Measurements from ENCODE around the gene NKD1.
"Not testable (repeated sequence)": the region's sequence is repeated elsewhere in the genome, so short reads cannot be mapped to it uniquely, and the experiment has no call there.

Gene NKD1, protein sequence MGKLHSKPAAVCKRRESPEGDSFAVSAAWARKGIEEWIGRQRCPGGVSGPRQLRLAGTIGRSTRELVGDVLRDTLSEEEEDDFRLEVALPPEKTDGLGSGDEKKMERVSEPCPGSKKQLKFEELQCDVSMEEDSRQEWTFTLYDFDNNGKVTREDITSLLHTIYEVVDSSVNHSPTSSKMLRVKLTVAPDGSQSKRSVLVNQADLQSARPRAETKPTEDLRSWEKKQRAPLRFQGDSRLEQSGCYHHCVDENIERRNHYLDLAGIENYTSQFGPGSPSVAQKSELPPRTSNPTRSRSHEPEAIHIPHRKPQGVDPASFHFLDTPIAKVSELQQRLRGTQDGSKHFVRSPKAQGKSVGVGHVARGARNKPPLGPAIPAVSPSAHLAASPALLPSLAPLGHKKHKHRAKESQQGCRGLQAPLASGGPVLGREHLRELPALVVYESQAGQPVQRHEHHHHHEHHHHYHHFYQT

DNA sequence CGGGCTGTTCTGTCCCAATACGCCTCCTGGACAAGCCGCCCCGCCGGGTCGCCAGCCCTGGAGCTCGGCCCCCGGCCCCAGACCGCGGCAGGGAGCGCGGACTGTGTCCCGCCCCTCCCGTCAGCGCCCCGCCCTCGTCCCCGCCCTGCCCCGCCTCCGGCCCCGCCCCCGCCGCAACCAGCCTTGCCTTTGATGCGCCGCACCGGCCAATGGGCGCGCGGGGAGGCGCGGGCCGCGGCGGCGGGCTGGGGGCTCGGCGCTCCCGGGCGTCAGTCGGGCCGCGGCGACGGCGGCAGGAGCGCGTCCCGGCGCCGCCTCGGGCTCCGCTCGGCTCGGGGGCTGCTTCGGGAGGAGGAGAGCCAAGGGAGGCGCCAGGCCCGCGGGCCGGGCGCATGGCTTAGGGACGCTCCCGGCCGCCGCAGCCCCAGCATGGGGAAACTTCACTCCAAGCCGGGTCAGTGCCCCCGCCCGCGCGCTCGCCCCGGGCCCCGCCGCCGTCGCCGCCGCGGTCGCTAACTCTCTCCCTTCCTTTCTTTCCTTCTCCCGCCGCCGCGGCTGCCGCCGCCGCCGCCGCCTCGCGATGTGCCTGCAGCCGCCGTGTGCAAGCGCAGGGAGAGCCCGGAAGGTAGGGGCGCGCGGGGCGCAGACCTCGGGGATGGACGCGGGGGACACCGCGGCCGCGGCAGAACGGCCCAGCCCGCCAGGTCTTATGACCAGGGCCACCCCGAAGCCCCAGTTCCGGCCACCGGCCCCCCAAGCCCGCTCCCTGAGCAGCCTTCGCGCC, at the start of gene NKD1:
NKD1 (plus strand) TSS at position 272 of the 784 bp plus-strand sequence; CDS start at position 430, 158 bp downstream.
- peak within 1 kb of the TSS; percentile 28 for H3K27ac Mint-ChIP-seq
- peaks cover 14% of the 10 kb centered on the region for H3K27me3 Mint-ChIP-seq
- H3K4me1 Mint-ChIP-seq (ENCODE audit: low read depth): peaks cover 25% of the 10 kb centered on the region
- H3K36me3 Mint-ChIP-seq (ENCODE audit: low read depth): no peaks in the 10 kb centered on the region
- H3K4me3 Mint-ChIP-seq: peak within 1 kb of the TSS; percentile 83
- no peaks in the 10 kb centered on the region for H3K9me3 Mint-ChIP-seq

DNA sequence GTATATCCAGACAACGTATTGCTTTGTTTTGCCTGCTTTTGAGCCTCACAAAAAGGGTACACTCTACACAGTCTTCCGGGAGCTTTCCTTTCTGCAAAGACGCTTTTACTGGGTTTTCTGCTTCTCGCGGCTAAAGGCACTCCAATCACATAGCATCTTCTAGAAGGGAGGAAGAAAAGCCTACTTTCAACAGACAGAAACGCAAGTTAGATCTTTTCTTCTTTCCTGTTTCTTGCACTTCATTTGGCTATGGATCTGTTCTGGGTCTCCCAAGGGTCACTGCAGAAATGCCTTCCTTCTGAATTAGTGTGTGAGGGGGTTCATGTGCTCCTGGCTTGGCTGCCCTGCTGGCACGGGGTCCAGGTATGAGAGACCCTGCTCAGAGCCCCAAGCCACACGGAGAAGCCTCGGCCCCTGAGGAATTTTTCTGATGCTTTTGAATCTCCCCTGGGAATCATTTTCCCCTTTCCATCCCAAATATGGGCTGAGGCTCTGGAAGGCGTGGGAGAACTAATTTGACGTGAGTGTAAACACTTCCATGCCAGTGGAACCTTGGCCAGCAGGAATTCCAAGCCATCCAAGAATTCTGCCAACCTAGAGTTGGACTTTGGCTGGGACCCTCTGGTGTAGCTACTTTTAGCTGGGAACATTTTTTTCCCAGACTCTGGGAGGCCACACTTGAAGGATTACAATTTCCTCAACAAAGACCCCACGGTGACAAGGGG, 49.6 kb upstream of the NKD1 start:
- H3K4me1 Mint-ChIP-seq (ENCODE audit: low read depth): no peaks in the 10 kb centered on the region
- H3K27ac Mint-ChIP-seq: no peak overlapping the region
- no peak overlapping the region for H3K4me3 Mint-ChIP-seq
- H3K9me3 Mint-ChIP-seq: no peaks in the 10 kb centered on the region
- H3K27me3 Mint-ChIP-seq: peaks cover 5% of the 10 kb centered on the region
- no peaks in the 10 kb centered on the region for H3K36me3 Mint-ChIP-seq (ENCODE audit: low read depth)

DNA sequence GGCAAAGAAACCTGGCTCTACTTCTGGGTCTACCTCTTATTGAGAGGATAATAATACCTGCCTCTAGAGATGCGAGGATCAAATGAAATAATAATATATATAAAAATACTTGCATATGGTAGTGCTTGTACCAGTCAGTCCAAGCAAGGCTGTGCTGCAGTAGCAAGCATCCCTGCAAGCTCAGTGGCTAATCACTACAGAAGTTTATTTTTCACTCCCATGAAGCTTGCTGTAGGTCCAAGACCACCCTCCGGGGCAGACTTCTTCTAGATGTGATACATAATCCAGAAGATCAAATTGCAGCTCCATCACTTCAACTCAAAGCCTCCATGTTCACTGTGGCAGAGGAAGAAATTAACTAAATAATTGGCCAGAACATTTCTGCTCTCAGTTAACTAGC, 48.9 kb upstream of the NKD1 start:
- no peak overlapping the region for H3K27ac Mint-ChIP-seq
- H3K36me3 Mint-ChIP-seq (ENCODE audit: low read depth): no peaks in the 10 kb centered on the region
- peaks cover 5% of the 10 kb centered on the region for H3K27me3 Mint-ChIP-seq
- no peak overlapping the region for H3K4me3 Mint-ChIP-seq
- no peaks in the 10 kb centered on the region for H3K4me1 Mint-ChIP-seq (ENCODE audit: low read depth)
- H3K9me3 Mint-ChIP-seq: no peaks in the 10 kb centered on the region

DNA sequence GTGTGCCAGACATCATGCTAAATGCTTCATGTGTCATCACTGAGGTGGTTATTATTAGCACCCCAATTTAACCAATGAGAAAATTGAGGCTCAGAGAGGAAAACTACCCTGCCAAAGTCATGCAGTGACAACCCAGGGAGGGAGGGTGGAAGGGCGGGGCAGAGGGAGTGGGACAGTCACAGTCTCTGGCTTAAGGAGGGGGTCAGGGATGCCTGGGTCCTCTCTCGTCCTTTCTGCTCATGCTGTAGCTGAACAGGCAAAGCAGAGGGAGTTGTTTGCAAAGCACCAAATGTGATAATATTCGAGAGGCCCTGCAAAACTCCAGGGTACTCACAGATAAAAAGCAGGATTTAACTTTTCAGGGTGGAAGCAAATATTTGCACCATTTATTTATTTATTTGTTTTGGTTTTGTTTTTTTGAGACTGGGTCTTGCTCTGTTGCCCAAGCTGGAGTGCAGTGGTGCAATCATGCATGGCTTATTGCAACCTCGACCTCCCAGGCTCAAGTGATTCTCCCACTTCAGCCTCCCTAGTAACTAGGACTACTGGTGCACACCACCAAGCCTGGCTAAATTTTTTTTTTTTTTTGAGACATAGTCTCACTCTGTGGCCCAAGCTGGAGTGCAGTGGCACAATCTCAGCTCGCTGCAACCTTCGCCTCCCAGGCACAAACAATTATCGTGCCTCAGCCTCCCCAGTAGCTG, 47.9 kb upstream of the NKD1 start:
- Mint-ChIP-seq H3K4me3 (no peak overlapping the region), H3K27ac (no peak overlapping the region), H3K4me1 (ENCODE audit: low read depth) (no peaks in the 10 kb centered on the region), H3K36me3 (ENCODE audit: low read depth) (no peaks in the 10 kb centered on the region), H3K9me3 (no peaks in the 10 kb centered on the region), H3K27me3 (peaks cover 5% of the 10 kb centered on the region)

DNA sequence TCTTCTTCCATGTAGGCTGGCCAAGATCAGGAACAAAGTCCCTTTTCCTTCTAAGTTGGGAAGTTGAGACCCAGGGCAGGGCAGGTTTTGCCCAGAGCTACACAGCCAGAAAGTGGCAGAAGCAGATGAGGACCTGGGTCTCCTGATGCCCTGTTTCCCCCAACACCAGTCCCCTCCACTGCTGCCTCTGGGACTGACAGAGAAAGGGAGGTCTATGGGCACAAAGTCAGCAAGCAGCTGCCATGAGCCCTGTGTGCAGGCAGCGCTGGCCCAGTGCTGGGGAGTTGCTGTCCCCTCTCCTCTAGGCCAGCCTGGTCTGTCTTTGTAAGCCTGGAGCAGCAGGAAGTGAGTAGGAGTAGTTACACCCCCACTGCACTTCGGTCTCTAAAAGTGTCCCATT, 46.9 kb upstream of the NKD1 start:
- H3K4me3 Mint-ChIP-seq: no peak overlapping the region
- H3K4me1 Mint-ChIP-seq (ENCODE audit: low read depth): no peaks in the 10 kb centered on the region
- H3K27ac Mint-ChIP-seq: no peak overlapping the region
- H3K27me3 Mint-ChIP-seq: peaks cover 5% of the 10 kb centered on the region
- H3K36me3 Mint-ChIP-seq (ENCODE audit: low read depth): no peaks in the 10 kb centered on the region
- no peaks in the 10 kb centered on the region for H3K9me3 Mint-ChIP-seq

DNA sequence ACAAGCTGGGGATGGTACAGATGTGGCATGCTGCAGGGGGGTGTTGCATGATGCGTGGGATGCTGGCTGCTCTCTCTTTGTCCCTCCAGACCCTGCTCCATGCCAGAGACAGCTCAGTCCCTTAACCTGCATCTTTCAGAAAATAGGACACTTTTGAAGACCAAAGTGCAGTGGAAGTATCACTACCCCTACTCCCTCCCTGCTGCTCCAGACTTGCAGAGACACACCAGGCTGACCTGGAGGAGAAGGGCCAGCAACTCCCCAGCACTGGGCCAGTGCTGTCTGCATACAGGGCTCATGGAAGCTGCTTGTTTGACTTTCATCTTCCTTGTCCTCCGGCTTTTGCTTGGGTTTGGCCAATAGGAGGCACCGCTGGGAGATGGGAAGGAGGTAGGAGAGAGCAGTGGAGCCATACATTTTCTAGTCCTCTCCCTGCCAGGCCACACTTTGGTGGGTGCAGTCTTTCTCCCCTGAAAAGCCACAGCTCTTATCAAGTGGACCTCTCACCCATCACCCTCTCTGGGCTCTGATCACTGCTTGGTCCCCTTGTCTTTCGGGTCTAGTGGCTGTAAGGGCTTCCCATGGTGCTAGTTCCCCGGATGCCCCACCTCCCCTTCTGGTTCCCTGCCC, 46.1 kb upstream of the NKD1 start:
- Mint-ChIP-seq H3K27me3 (peaks cover 5% of the 10 kb centered on the region), H3K4me3 (no peak overlapping the region), H3K27ac (no peak overlapping the region), H3K36me3 (ENCODE audit: low read depth) (no peaks in the 10 kb centered on the region), H3K4me1 (ENCODE audit: low read depth) (no peaks in the 10 kb centered on the region), H3K9me3 (no peaks in the 10 kb centered on the region)

DNA sequence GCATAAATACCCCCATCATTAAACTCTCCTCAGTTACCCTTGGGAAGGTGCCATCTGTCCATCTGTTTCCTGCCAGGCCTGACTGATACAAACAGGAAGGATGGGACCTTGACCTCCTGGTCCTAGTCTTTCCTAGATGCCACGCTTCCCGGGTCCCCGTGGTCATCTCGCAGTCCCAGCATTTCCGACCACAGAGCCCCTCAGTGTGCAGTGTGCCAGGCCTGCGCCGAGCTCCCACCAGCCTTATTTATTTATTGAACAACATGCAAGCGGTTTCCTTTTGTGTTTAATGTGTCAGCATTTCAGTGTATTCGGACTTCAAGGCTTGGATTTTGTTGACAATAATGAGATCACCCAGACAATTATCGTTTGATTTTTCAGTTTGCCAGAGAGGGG, 45.6 kb upstream of the NKD1 start:
- Mint-ChIP-seq H3K27me3 (peaks cover 5% of the 10 kb centered on the region), H3K27ac (no peak overlapping the region), H3K9me3 (no peaks in the 10 kb centered on the region), H3K4me1 (ENCODE audit: low read depth) (no peaks in the 10 kb centered on the region), H3K36me3 (ENCODE audit: low read depth) (no peaks in the 10 kb centered on the region), H3K4me3 (no peak overlapping the region)

DNA sequence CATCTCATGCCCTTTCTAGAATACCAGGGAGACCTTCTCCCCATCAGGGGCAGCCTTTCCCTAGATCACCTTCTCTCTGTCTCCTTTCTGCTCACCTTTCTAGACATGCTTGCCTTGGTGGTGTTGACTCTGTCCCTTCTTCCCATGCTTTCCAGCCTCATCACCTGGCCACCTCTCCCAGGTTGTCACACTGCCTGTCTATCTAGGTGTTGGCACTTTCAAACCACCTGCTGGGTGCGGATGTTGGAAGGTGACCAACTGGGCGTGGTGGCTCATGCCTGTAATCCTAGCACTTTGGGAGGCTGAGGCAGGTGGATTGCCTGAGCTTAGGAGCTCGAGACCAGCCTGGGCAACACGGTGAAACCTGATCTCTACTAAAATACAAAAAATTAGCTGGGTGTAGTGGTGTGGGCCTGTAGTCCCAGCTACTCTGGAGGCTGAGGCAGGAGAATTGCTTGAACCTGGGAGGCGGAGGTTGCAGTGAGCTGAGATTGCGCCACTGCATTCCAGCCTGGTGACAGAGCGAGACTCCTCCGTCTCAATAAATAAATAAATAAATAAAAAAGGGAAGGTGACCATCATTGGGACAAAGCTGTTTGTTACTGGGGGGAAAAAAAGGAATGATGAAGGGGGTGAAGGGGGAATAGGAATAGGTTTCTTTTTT, 44.2 kb upstream of the NKD1 start:
- H3K9me3 Mint-ChIP-seq; H3K4me1 Mint-ChIP-seq (ENCODE audit: low read depth); H3K4me3 Mint-ChIP-seq; H3K27me3 Mint-ChIP-seq; H3K36me3 Mint-ChIP-seq (ENCODE audit: low read depth): not testable (repeated sequence)
- H3K27ac Mint-ChIP-seq: peak overlapping the region; percentile 1

DNA sequence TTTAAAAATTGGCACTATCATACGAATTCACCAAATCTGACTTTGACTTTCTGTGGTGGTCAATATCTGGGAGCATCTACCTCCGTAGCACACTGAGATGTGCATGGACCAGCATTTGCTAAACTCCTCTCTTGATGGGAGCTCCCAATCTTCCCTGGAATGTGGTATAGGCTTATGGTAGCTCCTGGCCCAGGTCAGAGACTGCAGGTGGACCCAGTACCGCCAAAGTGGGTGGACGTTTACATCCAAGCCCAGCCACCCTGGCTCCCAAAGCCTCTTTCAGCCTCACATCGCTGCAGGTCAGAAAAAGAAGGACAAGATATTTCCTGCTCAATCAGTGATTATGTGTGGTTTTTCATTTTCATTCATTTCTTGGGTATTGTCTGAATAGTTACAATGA, 43.1 kb upstream of the NKD1 start:
- H3K4me1 Mint-ChIP-seq (ENCODE audit: low read depth): no peaks in the 10 kb centered on the region
- H3K27ac Mint-ChIP-seq: no peak overlapping the region
- no peaks in the 10 kb centered on the region for H3K36me3 Mint-ChIP-seq (ENCODE audit: low read depth)
- H3K4me3 Mint-ChIP-seq: no peak overlapping the region
- H3K9me3 Mint-ChIP-seq: no peaks in the 10 kb centered on the region
- H3K27me3 Mint-ChIP-seq: peaks cover 5% of the 10 kb centered on the region

DNA sequence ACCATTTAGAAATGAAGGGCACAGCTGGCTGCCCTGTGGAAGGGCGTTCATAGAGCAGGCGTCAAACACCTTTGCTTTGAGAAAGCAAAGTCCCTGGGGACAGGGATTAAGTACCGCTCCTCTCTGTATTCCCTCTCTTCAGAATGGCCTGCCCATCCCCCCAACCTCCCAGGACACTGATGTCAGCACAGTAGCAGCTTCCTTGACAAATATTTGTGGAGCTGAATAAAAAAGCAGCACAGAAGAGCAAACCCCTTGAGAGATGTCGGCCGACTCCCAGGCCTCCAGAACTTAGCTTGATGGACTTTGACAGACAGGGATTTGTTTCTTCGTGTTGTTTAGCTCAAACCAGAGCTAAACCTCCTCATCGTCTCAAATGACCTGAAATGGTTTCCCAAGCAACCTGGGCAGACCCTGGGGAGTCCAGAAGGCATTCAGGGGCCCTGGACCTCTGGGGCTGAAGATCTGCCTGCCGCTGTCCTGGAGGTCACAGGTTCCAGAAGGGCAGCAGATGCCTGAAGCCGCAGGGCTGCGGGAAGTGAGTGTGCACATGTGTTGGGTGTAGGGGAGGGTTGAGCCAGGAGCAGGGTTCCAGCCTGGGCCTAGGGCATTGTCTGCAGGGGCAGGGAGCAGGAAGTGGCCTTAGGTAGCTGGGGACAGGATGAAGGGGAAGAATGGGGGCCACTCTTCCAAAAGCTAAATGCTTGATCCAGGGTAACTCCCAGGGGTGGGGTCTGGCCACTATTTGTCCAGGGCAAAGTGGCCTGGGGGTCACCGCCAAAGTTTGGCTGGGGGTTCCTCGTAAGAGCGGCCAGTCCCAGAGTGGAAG, 42.3 kb upstream of the NKD1 start:
- H3K9me3 Mint-ChIP-seq: no peaks in the 10 kb centered on the region
- no peak overlapping the region for H3K27ac Mint-ChIP-seq
- no peaks in the 10 kb centered on the region for H3K36me3 Mint-ChIP-seq (ENCODE audit: low read depth)
- no peaks in the 10 kb centered on the region for H3K4me1 Mint-ChIP-seq (ENCODE audit: low read depth)
- peaks cover 5% of the 10 kb centered on the region for H3K27me3 Mint-ChIP-seq
- no peak overlapping the region for H3K4me3 Mint-ChIP-seq

DNA sequence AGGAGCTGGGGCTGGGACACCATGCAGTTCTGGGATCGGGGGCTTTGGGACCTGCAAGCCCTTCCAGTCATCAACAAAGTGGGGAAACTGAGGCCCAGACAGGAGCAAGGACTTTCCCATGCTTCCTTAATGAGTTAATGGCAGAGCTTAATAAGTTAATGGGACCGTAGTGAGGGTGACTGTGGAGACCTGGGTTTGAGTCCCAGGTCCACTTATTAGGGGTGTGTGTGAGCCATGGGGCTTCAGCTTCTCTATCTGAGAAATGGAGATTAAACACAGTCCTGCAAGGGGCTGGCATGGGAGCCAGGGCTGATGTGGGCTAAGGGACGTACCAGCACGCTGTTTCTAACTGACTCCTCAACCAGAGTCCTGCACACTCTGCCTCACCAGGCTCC, 41.7 kb upstream of the NKD1 start:
- Mint-ChIP-seq H3K27ac (no peak overlapping the region), H3K4me3 (no peak overlapping the region), H3K27me3 (peaks cover 5% of the 10 kb centered on the region), H3K9me3 (no peaks in the 10 kb centered on the region), H3K4me1 (ENCODE audit: low read depth) (no peaks in the 10 kb centered on the region), H3K36me3 (ENCODE audit: low read depth) (no peaks in the 10 kb centered on the region)

DNA sequence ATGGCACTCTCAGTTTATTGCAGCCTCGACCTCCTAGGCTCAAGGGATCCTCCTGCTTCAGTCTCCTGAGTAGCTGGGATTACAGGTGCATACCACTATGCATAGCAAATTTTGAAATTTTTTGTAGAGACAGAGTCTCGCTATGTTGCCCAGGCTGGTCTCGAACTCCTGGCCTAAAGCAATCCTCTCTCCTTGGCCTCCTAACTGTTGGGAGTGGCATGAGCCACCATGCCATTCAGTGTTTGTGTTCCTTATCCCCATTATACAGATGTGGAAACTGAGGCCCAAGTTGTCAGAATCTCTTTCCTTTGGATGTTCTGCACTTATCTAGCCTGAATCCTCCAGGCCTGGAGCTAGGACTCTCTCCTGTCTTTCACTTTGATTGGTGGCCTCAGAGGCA, 40.8 kb upstream of the NKD1 start:
- H3K4me1 Mint-ChIP-seq (ENCODE audit: low read depth): no peaks in the 10 kb centered on the region
- H3K4me3 Mint-ChIP-seq: no peak overlapping the region
- H3K36me3 Mint-ChIP-seq (ENCODE audit: low read depth): no peaks in the 10 kb centered on the region
- H3K9me3 Mint-ChIP-seq: no peaks in the 10 kb centered on the region
- H3K27me3 Mint-ChIP-seq: peaks cover 5% of the 10 kb centered on the region
- no peak overlapping the region for H3K27ac Mint-ChIP-seq
